CD14-positive monocyte (primary cell): ENCODE measurements around the gene STIP1. TPM values are rescaled to one million over a fixed set of nuclear protein-coding genes. Genes with fewer than 3 reads are reported as not detected.
A peak's percentile ranks its signal among the peaks of the same experiment; 100 is the strongest.

Source experiments
- DNase-seq, 3 donors: peaks; one replicate each; pipeline ENCODE4 v3.0.0-alpha.2; 2011 to 2022
- H2AFZ ChIP-seq: 2 replicates; pipeline ENCODE4 v1.6.0; 2012; ENCODE audit warnings: mild to moderate bottlenecking, low read depth, low read length, inconsistent platforms; ENCODE audit not compliant: insufficient read depth, poor library complexity, severe bottlenecking
- H3K27ac ChIP-seq, 2 donors: 1 replicate in 1 of 2; 2 replicates in 1 of 2; pipeline ENCODE4 v1.5.1; 2012 to 2013; ENCODE audit warnings: low read length in 2 of 2, control low read depth in 1 of 2, inconsistent platforms in 1 of 2, low read depth in 1 of 2, mild to moderate bottlenecking in 1 of 2
- H3K27me3 ChIP-seq, 2 donors: one replicate each; pipeline versions ENCODE4 v1.6.0 to v1.6.1; 2011 to 2013; ENCODE audit warnings: low read length in 2 of 2; ENCODE audit not compliant: control insufficient read depth in 2 of 2, insufficient read depth in 2 of 2
- H3K36me3 ChIP-seq, 2 donors: replicated peaks in 1 of 2; 1 replicate in 1 of 2; 2 replicates in 1 of 2; pipeline versions ENCODE4 v1.5.1 to v1.6.1; 2012 to 2013; ENCODE audit warnings: low read length in 2 of 2, control low read depth in 1 of 2, inconsistent platforms in 1 of 2, mild to moderate bottlenecking in 1 of 2; ENCODE audit not compliant: insufficient read depth in 2 of 2, control insufficient read depth in 1 of 2
- H3K4me1 ChIP-seq, 2 donors: 1 replicate in 1 of 2; 2 replicates in 1 of 2; pipeline versions ENCODE4 v1.5.1 to v1.6.1; 2012 to 2013; ENCODE audit warnings: low read length in 2 of 2, control low read depth in 1 of 2, inconsistent platforms in 1 of 2, mild to moderate bottlenecking in 1 of 2, moderate library complexity in 1 of 2; ENCODE audit not compliant: insufficient read depth in 2 of 2, control insufficient read depth in 1 of 2
- H3K4me2 ChIP-seq: replicated peaks from 2 replicates; pipeline ENCODE3; 2012; ENCODE audit warnings: low read length, moderate library complexity, mild to moderate bottlenecking; ENCODE audit not compliant: poor library complexity, severe bottlenecking; ENCODE audit errors: extremely low read depth
- H3K4me3 ChIP-seq, 3 experiments: fragments of 200-600 bp in 1 of 3; sonication (generic) in 1 of 3; replicated peaks in 1 of 3; 1 replicate in 2 of 3; 2 replicates in 1 of 3; pipeline ENCODE4 v1.5.1; 2011 to 2013; ENCODE audit warnings: low read length in 3 of 3, mild to moderate bottlenecking in 3 of 3, control low read depth in 2 of 3, low read depth in 2 of 3, inconsistent platforms in 1 of 3, moderate library complexity in 1 of 3
- H3K79me2 ChIP-seq: 2 replicates; pipeline ENCODE4 v1.6.0; 2012; ENCODE audit warnings: mild to moderate bottlenecking, control low read depth, inconsistent platforms, low read length, moderate library complexity; ENCODE audit not compliant: insufficient read depth
- H3K9ac ChIP-seq: 2 replicates; pipeline ENCODE4 v1.6.0; 2017; ENCODE audit warnings: low read length, mild to moderate bottlenecking; ENCODE audit not compliant: insufficient read depth, poor library complexity, severe bottlenecking
- H3K9me3 ChIP-seq, 2 donors: replicated peaks in 1 of 2; 1 replicate in 1 of 2; 2 replicates in 1 of 2; pipeline versions ENCODE4 v1.5.1 to v1.6.1; 2012 to 2013; ENCODE audit warnings: low read length in 2 of 2, control low read depth in 1 of 2; ENCODE audit not compliant: control insufficient read depth in 1 of 2, insufficient read depth in 1 of 2
- H4K20me1 ChIP-seq: 2 replicates; pipeline ENCODE4 v1.6.0; 2012; ENCODE audit warnings: mild to moderate bottlenecking, low read length, control low read depth, moderate library complexity; ENCODE audit not compliant: insufficient read depth
- H3K27ac Mint-ChIP-seq, 7 donors: one replicate each; pipeline ENCODE4 v1.8.0; 2020; ENCODE audit warnings: mild to moderate bottlenecking in 7 of 7, mixed read lengths in 7 of 7, moderate library complexity in 6 of 7, inconsistent platforms in 2 of 7
- H3K27me3 Mint-ChIP-seq, 3 donors: one replicate each; pipeline ENCODE4 v1.8.0; 2021 to 2022; ENCODE audit warnings: low read depth in 3 of 3, mild to moderate bottlenecking in 3 of 3, mixed read lengths in 3 of 3, moderate library complexity in 3 of 3, inconsistent platforms in 1 of 3
- H3K36me3 Mint-ChIP-seq, 2 donors: one replicate each; pipeline ENCODE4 v1.8.0; 2020; ENCODE audit warnings: mixed read lengths in 2 of 2, inconsistent platforms in 1 of 2, mild to moderate bottlenecking in 1 of 2
- H3K4me1 Mint-ChIP-seq: one replicate; pipeline ENCODE4 v1.8.0; 2020; ENCODE audit warnings: mild to moderate bottlenecking, mixed read lengths
- H3K4me3 Mint-ChIP-seq, 2 donors: one replicate each; pipeline ENCODE4 v1.8.0; 2020; ENCODE audit warnings: mild to moderate bottlenecking in 2 of 2, mixed read lengths in 2 of 2, moderate library complexity in 1 of 2
- H3K9me3 Mint-ChIP-seq, 7 donors: one replicate each; pipeline ENCODE4 v1.8.0; 2020 to 2022; ENCODE audit warnings: mixed read lengths in 7 of 7, mild to moderate bottlenecking in 6 of 7, moderate library complexity in 6 of 7, inconsistent platforms in 2 of 7
- WGBS: methylation state at CpG from one replicate; pipeline ENCODE4 v1.1.5; 2013; ENCODE audit warnings: missing lambda C conversion rate; ENCODE audit not compliant: insufficient coverage; 5-methylcytosine and 5-hydroxymethylcytosine counted together
- intact Hi-C, 2 donors: fragments of 100-400 bp; cut with micrococcal nuclease; formaldehyde crosslinking; loops; one replicate each; pipeline versions ENCODE4 v1.15.0 to v1.15.1; 2023
- polyA plus RNA-seq, 3 donors: library from polyadenylated mRNA; depleted of rRNA in 1 of 3; unstranded in 2 of 3; stranded (reverse) in 1 of 3; fragments of 300-500 nt in 2 of 3; fragments of >200 nt in 1 of 3; fragmentation: Illumina TruSeq in 2 of 3; gene quantifications; 1 replicate in 2 of 3; 2 replicates in 1 of 3; pipeline ENCODE4 v1.2.3, GENCODE V29; 2012 to 2021
- TF ChIP-seq, protein P1 (sequence below): fragments of 200-600 bp; IDR thresholded peaks from one replicate; pipeline ENCODE4 v1.8.0; 2022; ENCODE audit warnings: antibody characterized with exemption, mild to moderate bottlenecking

Gene STIP1
- polyA plus RNA-seq, 3 donors: 44.5 to 52.0 (median 51.1) TPM

DNA sequence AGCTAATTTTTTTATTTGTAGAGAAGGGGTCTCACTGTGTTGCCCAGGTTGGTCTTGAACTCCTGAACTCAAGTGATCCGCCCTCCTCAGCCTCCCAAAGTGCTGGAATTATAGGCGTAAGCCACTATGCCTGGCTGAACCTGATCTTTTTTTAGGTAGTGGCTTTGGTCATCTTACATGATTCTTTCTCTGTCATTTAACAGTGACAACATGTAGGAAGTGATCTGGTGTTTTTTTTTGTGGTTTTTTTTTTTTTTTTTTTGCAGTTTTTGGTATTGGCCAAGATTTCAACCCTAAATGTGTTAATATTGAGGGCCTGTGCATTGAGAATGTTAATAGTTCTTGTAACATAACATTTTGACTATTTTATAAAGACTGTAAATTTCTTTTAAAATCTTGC, 12.5 kb downstream of the STIP1 start:
- TF ChIP-seq, protein P1, sequence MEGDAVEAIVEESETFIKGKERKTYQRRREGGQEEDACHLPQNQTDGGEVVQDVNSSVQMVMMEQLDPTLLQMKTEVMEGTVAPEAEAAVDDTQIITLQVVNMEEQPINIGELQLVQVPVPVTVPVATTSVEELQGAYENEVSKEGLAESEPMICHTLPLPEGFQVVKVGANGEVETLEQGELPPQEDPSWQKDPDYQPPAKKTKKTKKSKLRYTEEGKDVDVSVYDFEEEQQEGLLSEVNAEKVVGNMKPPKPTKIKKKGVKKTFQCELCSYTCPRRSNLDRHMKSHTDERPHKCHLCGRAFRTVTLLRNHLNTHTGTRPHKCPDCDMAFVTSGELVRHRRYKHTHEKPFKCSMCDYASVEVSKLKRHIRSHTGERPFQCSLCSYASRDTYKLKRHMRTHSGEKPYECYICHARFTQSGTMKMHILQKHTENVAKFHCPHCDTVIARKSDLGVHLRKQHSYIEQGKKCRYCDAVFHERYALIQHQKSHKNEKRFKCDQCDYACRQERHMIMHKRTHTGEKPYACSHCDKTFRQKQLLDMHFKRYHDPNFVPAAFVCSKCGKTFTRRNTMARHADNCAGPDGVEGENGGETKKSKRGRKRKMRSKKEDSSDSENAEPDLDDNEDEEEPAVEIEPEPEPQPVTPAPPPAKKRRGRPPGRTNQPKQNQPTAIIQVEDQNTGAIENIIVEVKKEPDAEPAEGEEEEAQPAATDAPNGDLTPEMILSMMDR: no peak
- Mint-ChIP-seq H3K4me1 (peaks cover 14% of the 10 kb centered on the region), H3K27ac (peak overlapping the region; percentile 48 to 87 (median 68)), H3K4me3 (no peak overlapping the region), H3K9me3 (no peaks in the 10 kb centered on the region), H3K36me3 (peaks cover 80 to 99% of the 10 kb centered on the region in 2 donors), H3K27me3 (peaks cover 0 to 2% (median 0%) of the 10 kb centered on the region in 3 donors)
- no peak overlapping the region for H3K4me3 ChIP-seq
- 100% methylated on average over 1 of the region's 2 CpGs for WGBS
- peaks cover 7% of the 10 kb centered on the region for H4K20me1 ChIP-seq
- peaks cover 12% of the 10 kb centered on the region for H3K79me2 ChIP-seq
- H3K4me1 ChIP-seq: peaks cover 8 to 18% of the 10 kb centered on the region in 2 donors
- intact Hi-C loops: no loop called here
- no peak overlapping the region for H3K9ac ChIP-seq
- H3K9me3 ChIP-seq: no peaks in the 10 kb centered on the region
- H3K36me3 ChIP-seq: peaks cover 83 to 99% of the 10 kb centered on the region in 2 donors
- no peak overlapping the region for H3K4me2 ChIP-seq
- DNase-seq: no peak
- no peak overlapping the region for H2AFZ ChIP-seq
- H3K27me3 ChIP-seq: no peaks in the 10 kb centered on the region
- H3K27ac ChIP-seq: peak overlapping the region in 1 of 2 donors; percentile 31

DNA sequence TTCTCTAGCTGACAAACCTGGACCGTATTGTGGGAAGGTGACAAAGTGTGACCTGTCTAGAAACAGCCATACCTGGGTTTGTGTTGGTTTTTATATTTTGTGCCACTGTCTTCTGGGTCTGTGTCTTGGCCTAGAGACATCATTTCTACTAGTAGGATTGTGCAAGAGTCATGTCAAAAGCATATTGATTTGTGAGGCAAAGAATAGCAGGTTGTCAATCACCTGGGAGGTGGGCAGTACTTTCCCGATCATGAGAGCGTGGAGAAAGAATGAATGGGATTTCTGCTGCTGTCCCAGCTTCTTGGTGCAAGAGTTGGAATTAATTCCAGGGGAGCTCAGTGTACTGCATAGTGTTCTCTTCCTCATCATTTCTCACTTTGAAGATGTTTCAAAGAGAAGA, 15.6 kb downstream of the STIP1 start:
- Mint-ChIP-seq H3K36me3 (peaks cover 65 to 80% of the 10 kb centered on the region in 2 donors), H3K9me3 (peaks cover 0 to 1% (median 0%) of the 10 kb centered on the region in 7 donors), H3K4me1 (peaks cover 40% of the 10 kb centered on the region), H3K27me3 (peaks cover 0 to 2% (median 0%) of the 10 kb centered on the region in 3 donors), H3K4me3 (no peak overlapping the region), H3K27ac (peak overlapping the region in 2 of 7 donors; percentile 0 to 3)
- Histone ChIP-seq H2AFZ (no peak overlapping the region), H3K9ac (no peak overlapping the region), H3K27ac (no peak overlapping the region), H3K36me3 (peaks cover 61 to 76% of the 10 kb centered on the region in 2 donors), H3K4me3 (no peak overlapping the region), H4K20me1 (peaks cover 5% of the 10 kb centered on the region), H3K4me1 (peaks cover 33 to 46% of the 10 kb centered on the region in 2 donors), H3K9me3 (no peaks in the 10 kb centered on the region), H3K79me2 (peaks cover 11% of the 10 kb centered on the region), H3K27me3 (no peaks in the 10 kb centered on the region), H3K4me2 (no peak overlapping the region)
- 83% methylated on average over 2 of the region's 3 CpGs for WGBS
- TF ChIP-seq, protein P1: no peak
- no peak for DNase-seq
- intact Hi-C loops: no loop called here
